ENCODE results near the gene VWA8.
"Not testable (repeated sequence)": the region's sequence is repeated elsewhere in the genome, so short reads cannot be mapped to it uniquely, and the experiment has no call there.

VWA8 gene

DNA sequence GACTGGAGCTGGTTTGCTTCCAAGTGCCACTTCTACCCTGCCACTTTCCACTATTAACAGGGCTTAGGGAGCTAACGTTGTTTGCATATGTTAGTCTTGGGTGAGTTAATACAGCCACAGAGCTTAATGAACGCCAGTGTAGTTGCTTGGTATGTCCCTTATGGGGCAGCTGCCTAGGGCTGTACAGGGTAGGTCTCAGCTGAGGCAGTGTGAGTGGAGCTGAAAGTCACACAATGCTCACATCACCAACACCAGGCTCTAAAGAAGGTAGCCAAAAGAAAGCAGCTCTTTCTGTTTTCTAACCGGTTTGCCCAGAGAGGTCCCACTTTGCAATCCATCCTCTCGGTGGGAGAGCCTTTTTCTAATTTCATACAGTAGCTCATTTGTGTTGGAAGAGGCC lies 317.4 kb downstream of the VWA8 start:
- peaks cover 8% of the 10 kb centered on the region for H3K4me1 ChIP-seq (ENCODE audit: insufficient read depth, low read length)

GRCh38 chr13:41641961-41642360 lies 318.9 kb downstream of the VWA8 start:
- no peaks in the 10 kb centered on the region for H3K36me3 ChIP-seq (ENCODE audit: insufficient read depth, low read length)
- no peak overlapping the region for H3K9ac ChIP-seq (ENCODE audit: low read depth, low read length)
- no peak overlapping the region for H3K27ac ChIP-seq (ENCODE audit: low read depth, low read length)
- H3K4me1 ChIP-seq (ENCODE audit: insufficient read depth, low read length) = no peaks in the 10 kb centered on the region
- H3K27me3 ChIP-seq (ENCODE audit: insufficient read depth, low read length) = no peaks in the 10 kb centered on the region
- 92% methylated on average over 4 of the region's 4 CpGs for WGBS
- H3K9me3 ChIP-seq (ENCODE audit: insufficient read depth, low read depth, low read length) = no peaks in the 10 kb centered on the region
- no peak overlapping the region for H3K4me3 ChIP-seq (ENCODE audit: low read length)

More for the DNA sequence above, 317.4 kb downstream of the VWA8 start:
- Histone ChIP-seq H3K9me3 (ENCODE audit: insufficient read depth, low read depth, low read length) (no peaks in the 10 kb centered on the region), H3K9ac (ENCODE audit: low read depth, low read length) (no peak overlapping the region), H3K27me3 (ENCODE audit: insufficient read depth, low read length) (no peaks in the 10 kb centered on the region), H3K27ac (ENCODE audit: low read depth, low read length) (no peak overlapping the region), H3K36me3 (ENCODE audit: insufficient read depth, low read length) (no peaks in the 10 kb centered on the region), H3K4me3 (ENCODE audit: low read length) (no peak overlapping the region)
- 84% methylated on average over 4 of the region's 4 CpGs for WGBS

GRCh38 chr13:41641429-41641828 lies 319.5 kb downstream of the VWA8 start:
- Histone ChIP-seq H3K4me3 (ENCODE audit: low read length) (no peak overlapping the region), H3K27me3 (ENCODE audit: insufficient read depth, low read length) (no peaks in the 10 kb centered on the region), H3K4me1 (ENCODE audit: insufficient read depth, low read length) (no peaks in the 10 kb centered on the region), H3K36me3 (ENCODE audit: insufficient read depth, low read length) (no peaks in the 10 kb centered on the region), H3K9me3 (ENCODE audit: insufficient read depth, low read depth, low read length) (no peaks in the 10 kb centered on the region), H3K9ac (ENCODE audit: low read depth, low read length) (no peak overlapping the region), H3K27ac (ENCODE audit: low read depth, low read length) (no peak overlapping the region)
- 80% methylated on average over 1 of the region's 1 CpG for WGBS

- H3K9me3 ChIP-seq (ENCODE audit: insufficient read depth, low read depth, low read length) = no peaks in the 10 kb centered on the region
- H3K27ac ChIP-seq (ENCODE audit: low read depth, low read length) = no peak overlapping the region
- 87% methylated on average over 3 of the region's 4 CpGs for WGBS
These were observed 320.7 kb downstream of the VWA8 start for GRCh38 chr13:41639955-41640780.

GRCh38 chr13:41639237-41639904 lies 321.5 kb downstream of the VWA8 start:
- H3K4me1 ChIP-seq (ENCODE audit: insufficient read depth, low read length) = no peaks in the 10 kb centered on the region
- no peak overlapping the region for H3K4me3 ChIP-seq (ENCODE audit: low read length)
- H3K27ac ChIP-seq (ENCODE audit: low read depth, low read length) = no peak overlapping the region
- H3K9ac ChIP-seq (ENCODE audit: low read depth, low read length) = no peak overlapping the region
- no peaks in the 10 kb centered on the region for H3K36me3 ChIP-seq (ENCODE audit: insufficient read depth, low read length)
- 95% methylated on average over 7 of the region's 7 CpGs for WGBS
- no peaks in the 10 kb centered on the region for H3K27me3 ChIP-seq (ENCODE audit: insufficient read depth, low read length)
- no peaks in the 10 kb centered on the region for H3K9me3 ChIP-seq (ENCODE audit: insufficient read depth, low read depth, low read length)

More at GRCh38 chr13:41639955-41640780, 320.7 kb downstream of the VWA8 start:
- H3K4me3 ChIP-seq (ENCODE audit: low read length) = no peak overlapping the region
- no peaks in the 10 kb centered on the region for H3K4me1 ChIP-seq (ENCODE audit: insufficient read depth, low read length)
- no peaks in the 10 kb centered on the region for H3K27me3 ChIP-seq (ENCODE audit: insufficient read depth, low read length)
- no peaks in the 10 kb centered on the region for H3K36me3 ChIP-seq (ENCODE audit: insufficient read depth, low read length)
- no peak overlapping the region for H3K9ac ChIP-seq (ENCODE audit: low read depth, low read length)

DNA sequence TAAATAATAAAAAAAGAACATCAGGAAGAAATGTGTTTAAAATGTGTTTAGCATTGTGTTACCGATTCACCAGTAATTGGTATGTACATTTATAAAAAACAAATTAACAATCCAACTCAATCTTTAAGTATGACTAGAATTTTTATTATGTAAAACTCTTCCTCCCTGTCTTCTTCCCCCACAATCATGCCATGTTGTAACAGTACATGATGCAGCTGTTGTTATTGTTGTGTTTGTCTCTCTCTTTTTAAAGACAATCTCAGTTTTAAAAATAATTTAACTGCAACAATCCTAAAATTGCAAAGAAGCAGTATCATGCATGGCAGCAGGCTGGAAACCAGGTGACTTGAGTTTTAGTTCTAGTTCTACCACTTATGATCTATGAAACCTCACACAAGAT lies 323.3 kb downstream of the VWA8 start:
- Histone ChIP-seq H3K9ac (ENCODE audit: low read depth, low read length) (no peak overlapping the region), H3K4me3 (ENCODE audit: low read length) (no peak overlapping the region), H3K9me3 (ENCODE audit: insufficient read depth, low read depth, low read length) (no peaks in the 10 kb centered on the region), H3K27ac (ENCODE audit: low read depth, low read length) (no peak overlapping the region), H3K36me3 (ENCODE audit: insufficient read depth, low read length) (no peaks in the 10 kb centered on the region), H3K4me1 (ENCODE audit: insufficient read depth, low read length) (no peaks in the 10 kb centered on the region), H3K27me3 (ENCODE audit: insufficient read depth, low read length) (no peaks in the 10 kb centered on the region)
- WGBS = no CpG with 5 or more reads among the region's 1 CpG

- not testable (repeated sequence) for H3K4me1 ChIP-seq (ENCODE audit: insufficient read depth, low read length); H3K4me3 ChIP-seq (ENCODE audit: low read length); H3K9me3 ChIP-seq (ENCODE audit: insufficient read depth, low read depth, low read length); H3K27ac ChIP-seq (ENCODE audit: low read depth, low read length); H3K9ac ChIP-seq (ENCODE audit: low read depth, low read length); H3K27me3 ChIP-seq (ENCODE audit: insufficient read depth, low read length); H3K36me3 ChIP-seq (ENCODE audit: insufficient read depth, low read length)
- WGBS = 100% methylated on average over 1 of the region's 5 CpGs
These were observed 323.9 kb downstream of the VWA8 start for GRCh38 chr13:41637032-41637431.

GRCh38 chr13:41636590-41636989 lies 324.3 kb downstream of the VWA8 start:
- H3K9ac ChIP-seq (ENCODE audit: low read depth, low read length); H3K9me3 ChIP-seq (ENCODE audit: insufficient read depth, low read depth, low read length); H3K4me3 ChIP-seq (ENCODE audit: low read length); H3K27me3 ChIP-seq (ENCODE audit: insufficient read depth, low read length); H3K27ac ChIP-seq (ENCODE audit: low read depth, low read length); H3K4me1 ChIP-seq (ENCODE audit: insufficient read depth, low read length); H3K36me3 ChIP-seq (ENCODE audit: insufficient read depth, low read length): not testable (repeated sequence)

DNA sequence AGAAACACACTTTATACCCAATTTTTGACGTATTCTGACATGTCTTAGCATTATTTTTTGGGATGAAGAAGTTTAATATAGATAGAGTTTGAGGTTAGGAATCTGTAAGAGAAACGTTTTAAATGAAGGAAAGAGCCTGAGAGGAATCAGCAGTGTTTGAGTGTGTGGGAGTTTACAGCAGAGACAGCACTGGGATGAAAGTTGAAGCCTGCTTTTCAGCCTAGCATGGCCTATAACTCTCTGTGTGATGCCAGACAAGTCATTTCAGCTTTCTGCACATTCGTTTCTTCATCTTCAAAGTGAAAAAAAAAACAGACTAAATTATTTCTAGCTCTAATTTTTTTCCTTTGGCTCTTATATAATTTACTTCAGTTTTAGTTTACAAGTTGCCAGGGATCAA lies 326.5 kb downstream of the VWA8 start:
- Histone ChIP-seq H3K9ac (ENCODE audit: low read depth, low read length) (no peak overlapping the region), H3K4me1 (ENCODE audit: insufficient read depth, low read length) (no peaks in the 10 kb centered on the region), H3K27ac (ENCODE audit: low read depth, low read length) (no peak overlapping the region), H3K9me3 (ENCODE audit: insufficient read depth, low read depth, low read length) (no peaks in the 10 kb centered on the region), H3K4me3 (ENCODE audit: low read length) (no peak overlapping the region), H3K27me3 (ENCODE audit: insufficient read depth, low read length) (no peaks in the 10 kb centered on the region), H3K36me3 (ENCODE audit: insufficient read depth, low read length) (no peaks in the 10 kb centered on the region)
- 89% methylated on average over 3 of the region's 3 CpGs for WGBS

GRCh38 chr13:41633776-41634175 lies 327.1 kb downstream of the VWA8 start:
- Histone ChIP-seq H3K9me3 (ENCODE audit: insufficient read depth, low read depth, low read length) (no peaks in the 10 kb centered on the region), H3K36me3 (ENCODE audit: insufficient read depth, low read length) (no peaks in the 10 kb centered on the region), H3K9ac (ENCODE audit: low read depth, low read length) (no peak overlapping the region), H3K4me1 (ENCODE audit: insufficient read depth, low read length) (no peaks in the 10 kb centered on the region), H3K27me3 (ENCODE audit: insufficient read depth, low read length) (no peaks in the 10 kb centered on the region), H3K4me3 (ENCODE audit: low read length) (no peak overlapping the region), H3K27ac (ENCODE audit: low read depth, low read length) (no peak overlapping the region)
- 92% methylated on average over 4 of the region's 4 CpGs for WGBS

GRCh38 chr13:41631296-41631965 lies 329.5 kb downstream of the VWA8 start:
- Histone ChIP-seq H3K4me3 (ENCODE audit: low read length) (no peak overlapping the region), H3K9ac (ENCODE audit: low read depth, low read length) (no peak overlapping the region), H3K4me1 (ENCODE audit: insufficient read depth, low read length) (no peaks in the 10 kb centered on the region), H3K27me3 (ENCODE audit: insufficient read depth, low read length) (no peaks in the 10 kb centered on the region), H3K36me3 (ENCODE audit: insufficient read depth, low read length) (no peaks in the 10 kb centered on the region), H3K9me3 (ENCODE audit: insufficient read depth, low read depth, low read length) (no peaks in the 10 kb centered on the region), H3K27ac (ENCODE audit: low read depth, low read length) (no peak overlapping the region)
- WGBS = 91% methylated on average over 5 of the region's 5 CpGs
